Suppressor macrophage treated with lipopolysaccharide for 1 hour (primary cell): ENCODE data around the gene MARS1.
"Not testable (repeated sequence)": the region's sequence is repeated elsewhere in the genome, so short reads cannot be mapped to it uniquely, and the experiment has no call there.

Experiments
- DNase-seq, 3 donors: peaks; one replicate each; pipeline ENCODE4 v3.0.0-alpha.2; 2020 to 2022

Gene MARS1

GRCh38 chr12:57473886-57474285, 14.0 kb upstream of the MARS1 start:
- DNase-seq = no peak

- DNase-seq = no peak
Observed at GRCh38 chr12:57474430-57474829, 13.4 kb upstream of the MARS1 start.

- no peak for DNase-seq
Observed at GRCh38 chr12:57474862-57475261, 13.0 kb upstream of the MARS1 start.

GRCh38 chr12:57475271-57476161, 12.4 kb upstream of the MARS1 start:
- peak in 2 of 3 donors; percentile 32 to 49 for DNase-seq

- DNase-seq = peak; percentile 62 to 76 (median 66)
Observed at GRCh38 chr12:57476162-57476992, 11.5 kb upstream of the MARS1 start.

- DNase-seq = no peak
Observed at GRCh38 chr12:57476993-57477709, 10.7 kb upstream of the MARS1 start.

- DNase-seq = peak; percentile 84 to 91 (median 86)
Observed at GRCh38 chr12:57477710-57478681, 9.9 kb upstream of the MARS1 start.

- no peak for DNase-seq
Observed at GRCh38 chr12:57479043-57479375, 8.9 kb upstream of the MARS1 start.

- peak in 1 of 3 donors; percentile 48 for DNase-seq
Observed at GRCh38 chr12:57479376-57480115, 8.3 kb upstream of the MARS1 start, which contains the start of gene ARHGAP9. TSS of gene ARHGAP9 (minus strand) at chr12:57479866. CDS start at chr12:57479406, 460 bp downstream.

- no peak for DNase-seq
Observed at GRCh38 chr12:57481671-57482070, 6.2 kb upstream of the MARS1 start.

- DNase-seq = no peak
Observed at GRCh38 chr12:57483466-57483865, 4.4 kb upstream of the MARS1 start.

- DNase-seq = no peak
Observed at GRCh38 chr12:57485695-57486094, 2.2 kb upstream of the MARS1 start.

- no peak for DNase-seq
Observed at GRCh38 chr12:57487055-57487596, 742 bp upstream of the MARS1 start.

- no peak for DNase-seq
Observed at GRCh38 chr12:57488402-57489156, 711 bp downstream of the MARS1 start.

- DNase-seq = peak; percentile 20 to 42 (median 37)
Observed at GRCh38 chr12:57489157-57489641, 1.3 kb downstream of the MARS1 start.

- DNase-seq = no peak
Observed at GRCh38 chr12:57490126-57490525, 2.3 kb downstream of the MARS1 start.

- DNase-seq = peak in 1 of 3 donors; percentile 10
Observed at GRCh38 chr12:57491393-57492280, 3.8 kb downstream of the MARS1 start.

- DNase-seq = not testable (repeated sequence)
Observed at GRCh38 chr12:57495051-57495701, 7.3 kb downstream of the MARS1 start.
